ENCODE data around the gene MSL2. TPM values are rescaled to one million over a fixed set of nuclear protein-coding genes. Genes with fewer than 3 reads are reported as not detected.
"Not testable (repeated sequence)": the region's sequence is repeated elsewhere in the genome, so short reads cannot be mapped to it uniquely, and the experiment has no call there.

The MSL2 gene, protein sequence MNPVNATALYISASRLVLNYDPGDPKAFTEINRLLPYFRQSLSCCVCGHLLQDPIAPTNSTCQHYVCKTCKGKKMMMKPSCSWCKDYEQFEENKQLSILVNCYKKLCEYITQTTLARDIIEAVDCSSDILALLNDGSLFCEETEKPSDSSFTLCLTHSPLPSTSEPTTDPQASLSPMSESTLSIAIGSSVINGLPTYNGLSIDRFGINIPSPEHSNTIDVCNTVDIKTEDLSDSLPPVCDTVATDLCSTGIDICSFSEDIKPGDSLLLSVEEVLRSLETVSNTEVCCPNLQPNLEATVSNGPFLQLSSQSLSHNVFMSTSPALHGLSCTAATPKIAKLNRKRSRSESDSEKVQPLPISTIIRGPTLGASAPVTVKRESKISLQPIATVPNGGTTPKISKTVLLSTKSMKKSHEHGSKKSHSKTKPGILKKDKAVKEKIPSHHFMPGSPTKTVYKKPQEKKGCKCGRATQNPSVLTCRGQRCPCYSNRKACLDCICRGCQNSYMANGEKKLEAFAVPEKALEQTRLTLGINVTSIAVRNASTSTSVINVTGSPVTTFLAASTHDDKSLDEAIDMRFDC
- polyA plus RNA-seq (ENCODE audit: insufficient read length in 3 of 3), result 10 to 100 TPM; 44.7 to 45.8 (median 44.8) TPM
- long read RNA-seq, donor 1, full-length matches to known transcripts, result 7 of 7 reads
- long read RNA-seq, donor 1, partial matches to known transcripts, result 0 of 7 reads
- long read RNA-seq, donor 1, other reads (novel, unspliced or antisense), result 0 of 7 reads
- long read RNA-seq, donor 2, full-length matches to known transcripts, result 10 of 10 reads
- long read RNA-seq, donor 2, partial matches to known transcripts, result 0 of 10 reads
- long read RNA-seq, donor 2, other reads (novel, unspliced or antisense), result 0 of 10 reads
- long read RNA-seq, donor 3, full-length matches to known transcripts, result 7 of 24 reads
- long read RNA-seq, donor 3, partial matches to known transcripts, result 17 of 24 reads
- long read RNA-seq, donor 3, other reads (novel, unspliced or antisense), result 0 of 24 reads
- long read RNA-seq, donor 4, full-length matches to known transcripts, result 6 of 6 reads
- long read RNA-seq, donor 4, partial matches to known transcripts, result 0 of 6 reads
- long read RNA-seq, donor 4, other reads (novel, unspliced or antisense), result 0 of 6 reads
- long read RNA-seq, donor 5, full-length matches to known transcripts, result 8 of 8 reads
- long read RNA-seq, donor 5, partial matches to known transcripts, result 0 of 8 reads
- long read RNA-seq, donor 5, other reads (novel, unspliced or antisense), result 0 of 8 reads
- long read RNA-seq, donor 6, full-length matches to known transcripts, result 14 of 14 reads
- long read RNA-seq, donor 6, partial matches to known transcripts, result 0 of 14 reads
- long read RNA-seq, donor 6, other reads (novel, unspliced or antisense), result 0 of 14 reads
- long read RNA-seq, donor 7, full-length matches to known transcripts, result 22 of 22 reads
- long read RNA-seq, donor 7, partial matches to known transcripts, result 0 of 22 reads
- long read RNA-seq, donor 7, other reads (novel, unspliced or antisense), result 0 of 22 reads
- long read RNA-seq, donor 8, full-length matches to known transcripts, result 6 of 6 reads
- long read RNA-seq, donor 8, partial matches to known transcripts, result 0 of 6 reads
- long read RNA-seq, donor 8, other reads (novel, unspliced or antisense), result 0 of 6 reads
- long read RNA-seq, donor 9, full-length matches to known transcripts, result 9 of 9 reads
- long read RNA-seq, donor 9, partial matches to known transcripts, result 0 of 9 reads
- long read RNA-seq, donor 9, other reads (novel, unspliced or antisense), result 0 of 9 reads
- long read RNA-seq, donor 10, full-length matches to known transcripts, result 11 of 17 reads
- long read RNA-seq, donor 10, partial matches to known transcripts, result 6 of 17 reads
- long read RNA-seq, donor 10, other reads (novel, unspliced or antisense), result 0 of 17 reads
- long read RNA-seq, donor 11, full-length matches to known transcripts, result 15 of 15 reads
- long read RNA-seq, donor 11, partial matches to known transcripts, result 0 of 15 reads
- long read RNA-seq, donor 11, other reads (novel, unspliced or antisense), result 0 of 15 reads
- long read RNA-seq, donor 12, full-length matches to known transcripts, result 17 of 17 reads
- long read RNA-seq, donor 12, partial matches to known transcripts, result 0 of 17 reads
- long read RNA-seq, donor 12, other reads (novel, unspliced or antisense), result 0 of 17 reads
- long read RNA-seq, donor 13, full-length matches to known transcripts, result 6 of 6 reads
- long read RNA-seq, donor 13, partial matches to known transcripts, result 0 of 6 reads
- long read RNA-seq, donor 13, other reads (novel, unspliced or antisense), result 0 of 6 reads
- long read RNA-seq, donor 14, result 0 reads
- long read RNA-seq, donor 15, full-length matches to known transcripts, result 7 of 50 reads
- long read RNA-seq, donor 15, partial matches to known transcripts, result 43 of 50 reads
- long read RNA-seq, donor 15, other reads (novel, unspliced or antisense), result 0 of 50 reads
- long read RNA-seq, donor 16, full-length matches to known transcripts, result 5 of 5 reads
- long read RNA-seq, donor 16, partial matches to known transcripts, result 0 of 5 reads
- long read RNA-seq, donor 16, other reads (novel, unspliced or antisense), result 0 of 5 reads

DNA sequence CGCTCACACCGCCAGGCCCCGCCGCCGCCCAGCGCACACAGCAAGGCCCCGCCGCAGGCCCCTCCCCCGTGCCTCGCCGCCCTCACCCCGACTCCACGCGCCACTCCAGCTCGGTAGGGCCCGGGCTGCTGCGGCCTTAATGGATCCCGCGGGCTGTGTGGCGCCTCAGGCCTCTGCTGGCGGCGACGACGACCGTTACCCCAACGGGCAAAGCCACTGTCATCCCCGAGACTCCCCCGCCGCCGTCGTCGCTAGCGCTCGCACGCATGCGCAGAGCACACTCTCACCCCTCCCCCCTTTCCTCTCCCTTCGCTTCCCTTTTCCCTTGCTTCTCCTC is at the start of gene MSL2:
Gene MSL2, minus strand, starts transcription at position 272 of the 337 bp plus-strand sequence. CDS start 1,222 bp downstream, outside the sequence.
- no peak for DNase-seq

- DNase-seq, result no peak
Measured at GRCh38 chr3:136245691-136246090, 49.6 kb upstream of the MSL2 start.

- peak; percentile 34 for DNase-seq
Measured at GRCh38 chr3:136239094-136239493, 43.0 kb upstream of the MSL2 start.

GRCh38 chr3:136237961-136238649 is 42.0 kb upstream of the MSL2 start:
- DNase-seq, result no peak

DNA sequence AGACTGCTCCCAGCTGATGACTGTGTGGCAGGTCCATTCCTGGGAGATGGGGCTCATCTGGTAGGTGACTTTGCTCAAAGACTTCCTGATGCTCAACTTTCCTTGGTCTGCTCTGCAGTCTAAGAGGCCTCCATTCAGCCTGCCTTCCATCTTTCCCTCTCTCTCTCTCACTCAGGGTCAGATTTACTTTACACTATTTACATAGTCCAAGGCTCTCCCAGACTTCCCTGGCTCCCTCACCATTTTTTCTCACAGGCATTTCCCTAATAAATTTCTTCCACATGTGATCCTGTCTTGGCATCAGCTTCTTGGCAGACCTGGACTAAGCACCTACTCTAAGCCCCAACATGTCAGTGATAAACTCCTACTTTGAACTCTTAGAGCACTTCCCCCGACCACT is 41.0 kb upstream of the MSL2 start:
- no peak for DNase-seq

DNA sequence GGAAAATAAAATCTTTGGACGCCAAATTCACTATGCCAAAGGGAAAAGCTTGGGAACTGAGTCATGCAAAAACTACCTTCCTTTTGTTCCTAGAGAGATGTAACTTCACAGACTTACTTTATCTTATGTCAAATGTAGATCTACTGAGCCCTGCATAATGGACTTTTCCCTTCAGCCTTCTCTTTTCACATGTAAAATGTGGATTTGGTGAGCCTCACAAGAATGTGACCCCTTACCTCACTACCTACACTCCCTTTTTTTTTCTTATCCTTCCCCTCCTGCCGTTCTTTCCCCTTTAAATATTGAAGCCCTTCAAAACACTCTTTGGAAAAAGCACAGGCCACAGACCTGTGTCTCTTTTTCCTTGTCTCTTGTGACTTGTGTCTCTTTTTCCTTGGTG is 40.0 kb upstream of the MSL2 start:
- DNase-seq, result no peak

- DNase-seq, result no peak
Measured at GRCh38 chr3:136235545-136235944, 39.4 kb upstream of the MSL2 start.

DNA sequence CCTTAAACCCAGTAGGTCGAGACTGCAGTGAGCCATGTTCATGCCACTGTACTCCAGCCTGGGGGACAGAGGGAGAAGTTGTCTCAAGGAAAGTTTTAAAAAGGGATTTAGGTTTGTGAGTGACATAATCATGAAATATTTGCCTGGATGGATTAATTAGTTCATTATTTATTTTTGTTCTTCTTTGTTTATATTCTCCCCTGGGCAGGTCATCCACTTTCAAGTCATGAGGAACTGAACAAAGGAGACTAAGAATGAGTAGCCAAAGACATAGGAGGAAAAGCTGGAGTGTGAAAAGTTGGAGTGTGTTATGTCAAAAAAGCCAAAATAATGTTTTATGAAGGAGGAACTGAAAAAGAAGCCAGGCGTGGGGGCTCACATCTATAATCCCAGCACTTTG is 36.3 kb upstream of the MSL2 start:
- no peak for DNase-seq

- DNase-seq, result not testable (repeated sequence)
Measured at GRCh38 chr3:136222746-136223145, 26.6 kb upstream of the MSL2 start.

DNA sequence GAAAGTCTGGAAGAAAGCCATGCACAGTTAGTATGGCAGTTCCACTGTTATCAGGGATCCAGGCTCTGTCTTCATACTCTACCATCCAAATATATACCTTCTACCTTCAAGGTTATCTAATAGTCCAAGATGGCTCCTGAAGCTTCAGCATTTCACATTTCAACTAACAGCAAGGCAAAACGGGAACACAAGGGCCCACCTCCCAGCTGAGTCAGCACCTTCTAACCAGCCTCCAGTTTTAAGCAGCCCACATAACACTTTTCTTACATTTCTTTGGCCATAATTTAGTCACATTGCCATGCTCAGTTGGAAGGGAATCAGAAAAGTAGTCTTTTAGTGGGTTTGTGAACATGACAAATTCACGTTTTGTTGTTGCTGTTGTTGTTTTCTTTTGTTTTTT is 15.4 kb upstream of the MSL2 start:
- DNase-seq, result no peak

DNA sequence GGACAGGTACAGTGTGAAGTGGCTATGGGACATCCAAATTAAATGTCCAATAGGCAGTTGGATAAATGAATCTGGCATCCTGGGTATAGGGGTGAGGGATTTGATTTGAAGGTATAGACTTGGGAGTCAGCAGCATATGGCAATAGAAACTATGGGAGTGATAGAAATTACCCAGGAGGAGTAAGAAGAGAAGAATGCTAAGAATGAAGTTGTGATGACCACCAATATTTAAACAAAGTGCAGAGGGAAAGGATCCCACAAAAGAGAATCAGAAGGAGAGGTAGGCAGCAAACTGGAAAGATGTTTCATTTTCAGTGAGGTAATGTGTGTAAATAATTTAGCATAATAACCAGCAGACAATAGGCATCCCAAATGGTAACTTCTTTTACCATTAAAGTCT is 13.8 kb upstream of the MSL2 start:
- DNase-seq, result no peak

DNA sequence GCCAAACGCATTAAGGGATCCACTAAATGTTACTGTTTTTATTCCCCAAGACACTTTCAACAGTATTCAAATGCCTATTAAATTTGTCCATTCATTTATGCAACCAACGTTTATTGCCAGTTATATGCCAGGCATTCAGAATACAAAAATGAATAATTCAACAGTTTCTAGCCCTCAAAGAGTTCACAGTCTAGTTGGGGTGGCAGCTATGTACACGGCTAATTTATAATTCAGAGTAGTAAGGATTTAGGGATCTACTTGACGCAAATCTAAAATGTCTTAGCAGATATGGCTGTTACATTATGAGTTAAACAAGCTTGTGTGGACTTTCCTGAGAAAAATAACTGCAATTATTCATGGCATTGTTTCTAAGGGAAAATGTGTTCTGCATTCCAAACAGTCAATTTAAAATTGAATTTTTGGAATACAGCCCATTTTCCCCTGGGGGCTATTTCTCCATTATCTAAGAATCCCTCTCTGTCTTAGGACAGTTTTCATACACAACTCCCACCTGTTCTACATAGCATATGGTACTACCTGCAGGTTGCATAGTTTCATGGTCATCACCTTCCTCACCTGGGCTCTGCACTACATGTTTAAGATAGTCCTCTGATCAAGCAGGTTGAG is 11.5 kb upstream of the MSL2 start:
- DNase-seq, result no peak

GRCh38 chr3:136199219-136199618 is 3.1 kb upstream of the MSL2 start:
- DNase-seq, result not testable (repeated sequence)

GRCh38 chr3:136198462-136199078 is 2.4 kb upstream of the MSL2 start:
- DNase-seq, result not testable (repeated sequence)

GRCh38 chr3:136197159-136197793 is 1.1 kb upstream of the MSL2 start:
- no peak for DNase-seq

GRCh38 chr3:136196401-136197158 is 445 bp upstream of the MSL2 start:
- peak; percentile 100 for DNase-seq
